ENCODE results near the gene AURKB. TPM values are rescaled to one million over a fixed set of nuclear protein-coding genes. Genes with fewer than 3 reads are reported as not detected.

Gene AURKB
- total RNA-seq, 1 donor from 2014 or later = 1.2 TPM

GRCh38 chr17:8155231-8155995 is 55.0 kb downstream of the AURKB start:
- no peak for DNase-seq (ENCODE audit: missing footprints)
- intact Hi-C loops (cut with DNase I) = loop anchor here (2.0 to 10.0 kb wide), 2 partner anchors 31 to 301 kb away; partner anchors contain the start of genes CYB5D1, NAA38 and TMEM88
- no peak for ATAC-seq

Small RNAs within 50 kb of the gene (microRNA-seq; reads per million reads assigned to microRNA genes)
- 25.6 reads per million, percentile 35 among the genes with 10 or more reads in this experiment for gene MIR4521

Other genes with a start within 250 kb of the AURKB start
- 0.35 TPM for gene GUCY2D, start 208.0 kb downstream of the AURKB start, total RNA-seq
- gene ALOX15B, start 171.5 kb downstream of the AURKB start, total RNA-seq = 0.16 TPM
- gene ALOX12B, start 122.9 kb downstream of the AURKB start, total RNA-seq = not detected
- not detected for gene ALOXE3, start 92.1 kb downstream of the AURKB start, total RNA-seq
- gene HES7, start 86.5 kb downstream of the AURKB start, total RNA-seq = not detected
- gene PER1, start 58.2 kb downstream of the AURKB start, total RNA-seq = 124 TPM
- 56.6 TPM for gene VAMP2, start 47.6 kb downstream of the AURKB start, total RNA-seq
- gene TMEM107, start 34.2 kb downstream of the AURKB start, total RNA-seq = 6.7 TPM
- 9.2 TPM for gene BORCS6, start 20.4 kb downstream of the AURKB start, total RNA-seq
- gene CTC1, start 37.5 kb upstream of the AURKB start, total RNA-seq = 13.1 TPM
- gene PFAS, start 38.7 kb upstream of the AURKB start, total RNA-seq = 14.7 TPM
- gene RANGRF, start 78.1 kb upstream of the AURKB start, total RNA-seq = 25.7 TPM
- 2.3 TPM for gene SLC25A35, start 84.8 kb upstream of the AURKB start, total RNA-seq
- 21.4 TPM for gene ARHGEF15, start 99.7 kb upstream of the AURKB start, total RNA-seq
- gene ODF4, start 129.3 kb upstream of the AURKB start, total RNA-seq = not detected
- gene RPL26, start 172.6 kb upstream of the AURKB start, total RNA-seq = 1,104 TPM
- not detected for gene RNF222, start 187.3 kb upstream of the AURKB start, total RNA-seq
- 29.2 TPM for gene NDEL1, start 225.3 kb upstream of the AURKB start, total RNA-seq